Astrocyte (in vitro differentiated cells and primary cell): ENCODE results near the gene MGP. TPM values are rescaled to one million over a fixed set of nuclear protein-coding genes. Genes with fewer than 3 reads are reported as not detected.

Experiments
- DNase-seq: peaks from one replicate; pipeline ENCODE4 v3.0.0-alpha.2; 2010; ENCODE audit warnings: low read depth
- FAIRE-seq: peaks from 2 replicates; lab custom pipeline; 2011; peaks lifted over from hg19 to GRCh38; lab: Jason Lieb, UNC
- H2AFZ ChIP-seq: 2 replicates; pipeline ENCODE4 v1.6.0; 2012; ENCODE audit warnings: low read depth, low read length, inconsistent platforms
- H3K27ac ChIP-seq: 2 replicates; pipeline ENCODE4 v1.5.1; 2011; ENCODE audit warnings: low read depth, low read length, inconsistent platforms
- H3K27me3 ChIP-seq: 2 replicates; pipeline ENCODE4 v1.6.0; 2011; ENCODE audit warnings: low read length, inconsistent platforms; ENCODE audit not compliant: insufficient read depth
- H3K36me3 ChIP-seq: 2 replicates; pipeline ENCODE4 v1.5.1; 2011; ENCODE audit warnings: low read length, inconsistent platforms; ENCODE audit not compliant: insufficient read depth
- H3K4me1 ChIP-seq: 2 replicates; pipeline ENCODE4 v1.5.1; 2011; ENCODE audit warnings: low read length, inconsistent platforms; ENCODE audit not compliant: insufficient read depth
- H3K4me2 ChIP-seq: 2 replicates; pipeline ENCODE4 v1.6.0; 2012; ENCODE audit warnings: low read length, inconsistent platforms
- H3K4me3 ChIP-seq: 2 replicates; pipeline ENCODE4 v1.5.1; 2011; ENCODE audit warnings: low read depth, mild to moderate bottlenecking, low read length, inconsistent platforms; ENCODE audit not compliant: insufficient read depth
- H3K79me2 ChIP-seq: 2 replicates; pipeline ENCODE4 v1.6.0; 2012; ENCODE audit warnings: mild to moderate bottlenecking, low read length, inconsistent platforms; ENCODE audit not compliant: insufficient read depth
- H3K9ac ChIP-seq: 2 replicates; pipeline ENCODE4 v1.6.0; 2012; ENCODE audit warnings: mild to moderate bottlenecking, low read length, inconsistent platforms
- H3K9me3 ChIP-seq: 2 replicates; pipeline ENCODE4 v1.5.1; 2012; ENCODE audit warnings: low read depth, mild to moderate bottlenecking, low read length, inconsistent platforms; ENCODE audit not compliant: insufficient read depth
- H4K20me1 ChIP-seq: 2 replicates; pipeline ENCODE4 v1.6.0; 2012; ENCODE audit warnings: low read length, inconsistent platforms; ENCODE audit not compliant: insufficient read depth
- H3K27ac Mint-ChIP-seq: one replicate; pipeline ENCODE4 v1.8.0; 2021; ENCODE audit warnings: mild to moderate bottlenecking, mixed read lengths; ENCODE audit not compliant: unreplicated experiment
- H3K27me3 Mint-ChIP-seq: one replicate; pipeline ENCODE4 v1.8.0; 2021; ENCODE audit warnings: low read depth, mixed read lengths; ENCODE audit not compliant: unreplicated experiment
- H3K36me3 Mint-ChIP-seq: one replicate; pipeline ENCODE4 v1.8.0; 2021; ENCODE audit warnings: low read depth, mixed read lengths; ENCODE audit not compliant: unreplicated experiment
- H3K4me1 Mint-ChIP-seq: one replicate; pipeline ENCODE4 v1.8.0; 2021; ENCODE audit warnings: low read depth, mixed read lengths; ENCODE audit not compliant: unreplicated experiment
- H3K4me3 Mint-ChIP-seq: one replicate; pipeline ENCODE4 v1.8.0; 2021; ENCODE audit warnings: mild to moderate bottlenecking, moderate library complexity, mixed read lengths; ENCODE audit not compliant: unreplicated experiment
- H3K9me3 Mint-ChIP-seq: one replicate; pipeline ENCODE4 v1.8.0; 2021; ENCODE audit warnings: mild to moderate bottlenecking, mixed read lengths; ENCODE audit not compliant: unreplicated experiment
- EZH2 ChIP-seq: IDR thresholded peaks from 2 replicates; pipeline ENCODE4 v1.6.1; 2012; ENCODE audit warnings: mild to moderate bottlenecking, low read length, inconsistent platforms; ENCODE audit not compliant: insufficient read depth
- total RNA-seq: library from RNA; stranded (reverse); gene quantifications from 2 replicates; pipeline ENCODE4 v1.2.1, GENCODE V29; 2021
- TF ChIP-seq, protein P1 (sequence below): IDR thresholded peaks from 2 replicates; pipeline ENCODE4 v1.5.1; 2011; ENCODE audit warnings: low read depth, mild to moderate bottlenecking, inconsistent platforms, low read length, moderate library complexity; ENCODE audit not compliant: insufficient read depth

MGP gene
- total RNA-seq, 1 donor from 2014 or later, result not detected

DNA sequence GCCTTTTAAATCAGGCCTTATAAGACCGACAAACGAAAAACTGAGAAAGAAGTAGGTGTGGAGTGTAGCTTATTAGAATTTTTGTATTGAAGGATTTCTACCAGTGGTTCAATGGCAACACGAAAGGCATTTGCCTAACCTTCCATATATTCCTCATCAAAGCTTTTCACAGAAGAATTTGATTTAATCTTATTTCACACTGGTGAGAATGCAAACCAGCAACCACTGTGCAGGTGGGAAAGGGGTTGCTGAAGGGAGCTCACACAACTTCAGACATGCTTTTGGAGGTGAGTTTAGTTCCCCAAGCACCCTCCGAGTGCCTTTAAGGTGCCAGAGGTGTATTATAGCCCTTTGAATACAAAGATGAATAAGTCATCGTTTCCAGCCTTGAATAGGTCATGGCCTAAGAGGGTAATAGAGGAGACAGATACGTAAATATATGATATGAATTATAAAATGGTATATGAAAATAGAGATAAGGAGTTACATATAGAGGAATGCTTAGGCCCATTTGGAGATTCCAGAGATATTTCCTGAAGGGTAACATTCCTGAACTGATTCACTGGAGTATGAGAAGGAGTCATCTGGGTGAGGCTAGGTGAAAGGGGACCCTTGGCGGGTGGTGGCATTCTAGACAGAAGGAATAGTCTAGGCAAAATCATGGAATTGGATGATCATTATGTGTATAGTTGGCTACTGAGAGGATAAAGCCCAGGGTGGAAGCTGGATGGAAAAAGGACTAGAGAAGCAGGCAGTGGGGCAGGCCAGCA lies 46.3 kb upstream of the MGP start:
- Histone ChIP-seq H3K79me2 (no peaks in the 10 kb centered on the region), H3K4me2 (no peak overlapping the region), H2AFZ (no peak overlapping the region), H3K4me1 (no peaks in the 10 kb centered on the region), H3K9me3 (no peaks in the 10 kb centered on the region), H4K20me1 (no peaks in the 10 kb centered on the region), H3K27ac (no peak overlapping the region), H3K9ac (no peak overlapping the region), H3K4me3 (no peak overlapping the region), H3K27me3 (no peaks in the 10 kb centered on the region), H3K36me3 (no peaks in the 10 kb centered on the region)
- FAIRE-seq (no peak), DNase-seq (no peak)
- Mint-ChIP-seq H3K4me3 (no peak overlapping the region), H3K36me3 (no peaks in the 10 kb centered on the region), H3K9me3 (no peaks in the 10 kb centered on the region), H3K4me1 (peaks cover 6% of the 10 kb centered on the region), H3K27me3 (no peaks in the 10 kb centered on the region), H3K27ac (no peak overlapping the region)
- TF ChIP-seq, protein P1, sequence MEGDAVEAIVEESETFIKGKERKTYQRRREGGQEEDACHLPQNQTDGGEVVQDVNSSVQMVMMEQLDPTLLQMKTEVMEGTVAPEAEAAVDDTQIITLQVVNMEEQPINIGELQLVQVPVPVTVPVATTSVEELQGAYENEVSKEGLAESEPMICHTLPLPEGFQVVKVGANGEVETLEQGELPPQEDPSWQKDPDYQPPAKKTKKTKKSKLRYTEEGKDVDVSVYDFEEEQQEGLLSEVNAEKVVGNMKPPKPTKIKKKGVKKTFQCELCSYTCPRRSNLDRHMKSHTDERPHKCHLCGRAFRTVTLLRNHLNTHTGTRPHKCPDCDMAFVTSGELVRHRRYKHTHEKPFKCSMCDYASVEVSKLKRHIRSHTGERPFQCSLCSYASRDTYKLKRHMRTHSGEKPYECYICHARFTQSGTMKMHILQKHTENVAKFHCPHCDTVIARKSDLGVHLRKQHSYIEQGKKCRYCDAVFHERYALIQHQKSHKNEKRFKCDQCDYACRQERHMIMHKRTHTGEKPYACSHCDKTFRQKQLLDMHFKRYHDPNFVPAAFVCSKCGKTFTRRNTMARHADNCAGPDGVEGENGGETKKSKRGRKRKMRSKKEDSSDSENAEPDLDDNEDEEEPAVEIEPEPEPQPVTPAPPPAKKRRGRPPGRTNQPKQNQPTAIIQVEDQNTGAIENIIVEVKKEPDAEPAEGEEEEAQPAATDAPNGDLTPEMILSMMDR, result no peak
- no peak for TF ChIP-seq EZH2

DNA sequence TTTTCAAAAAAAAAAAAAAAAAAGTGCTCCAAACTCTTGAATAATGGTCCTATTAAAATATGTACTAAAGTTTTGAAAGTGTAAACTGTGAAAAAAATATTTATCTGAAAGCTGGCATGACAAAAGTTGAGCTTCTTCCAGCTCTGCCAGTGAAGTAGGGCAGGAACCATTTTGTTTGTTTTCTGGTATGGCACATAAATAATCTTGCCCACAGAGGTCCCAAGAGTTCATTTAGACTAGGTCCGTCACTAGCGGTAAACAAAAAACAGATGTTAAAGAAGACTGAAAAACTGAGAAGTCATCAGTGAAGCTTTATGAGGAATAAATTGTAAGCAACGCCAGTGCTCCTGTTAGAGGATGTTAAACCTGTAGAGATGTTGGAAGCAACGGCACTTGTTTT lies 45.7 kb upstream of the MGP start:
- Histone ChIP-seq H3K4me1 (no peaks in the 10 kb centered on the region), H4K20me1 (no peaks in the 10 kb centered on the region), H3K4me2 (no peak overlapping the region), H3K4me3 (no peak overlapping the region), H2AFZ (no peak overlapping the region), H3K9me3 (no peaks in the 10 kb centered on the region), H3K27me3 (no peaks in the 10 kb centered on the region), H3K9ac (no peak overlapping the region), H3K36me3 (no peaks in the 10 kb centered on the region), H3K27ac (no peak overlapping the region), H3K79me2 (no peaks in the 10 kb centered on the region)
- Mint-ChIP-seq H3K27ac (no peak overlapping the region), H3K36me3 (no peaks in the 10 kb centered on the region), H3K9me3 (no peaks in the 10 kb centered on the region), H3K4me3 (no peak overlapping the region), H3K27me3 (no peaks in the 10 kb centered on the region), H3K4me1 (peaks cover 6% of the 10 kb centered on the region)
- no peak for TF ChIP-seq EZH2
- TF ChIP-seq, protein P1, result no peak
- FAIRE-seq (no peak), DNase-seq (no peak)

DNA sequence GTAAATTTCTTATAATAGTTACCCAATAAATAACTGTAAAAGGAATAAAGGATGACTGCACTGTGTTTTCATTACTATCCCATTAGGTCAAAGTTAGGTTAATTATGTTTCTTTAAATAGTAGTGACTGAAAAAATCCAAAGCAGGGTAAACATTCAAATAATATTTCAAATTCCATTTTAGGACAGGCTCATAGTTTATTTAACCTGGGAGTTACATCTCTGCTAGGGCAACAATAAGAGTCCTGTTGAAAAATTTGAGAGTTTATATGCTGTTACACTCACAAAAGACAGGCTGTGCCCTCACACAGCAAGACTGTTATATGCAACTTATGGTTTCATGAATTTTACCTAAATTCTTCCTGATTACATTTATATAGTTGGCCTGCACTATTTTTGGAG lies 44.6 kb upstream of the MGP start:
- H3K27ac Mint-ChIP-seq, result no peak overlapping the region
- no peaks in the 10 kb centered on the region for H3K27me3 Mint-ChIP-seq
- no peak overlapping the region for H2AFZ ChIP-seq
- H3K27ac ChIP-seq, result no peak overlapping the region
- H3K9me3 Mint-ChIP-seq, result no peaks in the 10 kb centered on the region
- no peaks in the 10 kb centered on the region for H3K79me2 ChIP-seq
- no peak overlapping the region for H3K4me2 ChIP-seq
- no peaks in the 10 kb centered on the region for H3K36me3 Mint-ChIP-seq
- FAIRE-seq (no peak), DNase-seq (peak; percentile 15)
- no peak overlapping the region for H3K9ac ChIP-seq
- no peak overlapping the region for H3K4me3 Mint-ChIP-seq
- no peaks in the 10 kb centered on the region for H3K27me3 ChIP-seq
- TF ChIP-seq EZH2, result no peak
- TF ChIP-seq, protein P1, result no peak
- no peak overlapping the region for H3K4me3 ChIP-seq
- H3K36me3 ChIP-seq, result no peaks in the 10 kb centered on the region
- no peaks in the 10 kb centered on the region for H3K9me3 ChIP-seq
- no peaks in the 10 kb centered on the region for H4K20me1 ChIP-seq
- H3K4me1 ChIP-seq, result no peaks in the 10 kb centered on the region
- H3K4me1 Mint-ChIP-seq, result peaks cover 4% of the 10 kb centered on the region
